Activated T-cell treated with anti-CD3 and anti-CD28 coated beads for 48 hours (primary cell): Measurements from ENCODE around the gene ALKBH2.

Experiments used
- DNase-seq: peaks from one replicate; pipeline ENCODE4 v3.0.0-alpha.2; 2020; ENCODE audit warnings: low read depth

The ALKBH2 gene

DNA sequence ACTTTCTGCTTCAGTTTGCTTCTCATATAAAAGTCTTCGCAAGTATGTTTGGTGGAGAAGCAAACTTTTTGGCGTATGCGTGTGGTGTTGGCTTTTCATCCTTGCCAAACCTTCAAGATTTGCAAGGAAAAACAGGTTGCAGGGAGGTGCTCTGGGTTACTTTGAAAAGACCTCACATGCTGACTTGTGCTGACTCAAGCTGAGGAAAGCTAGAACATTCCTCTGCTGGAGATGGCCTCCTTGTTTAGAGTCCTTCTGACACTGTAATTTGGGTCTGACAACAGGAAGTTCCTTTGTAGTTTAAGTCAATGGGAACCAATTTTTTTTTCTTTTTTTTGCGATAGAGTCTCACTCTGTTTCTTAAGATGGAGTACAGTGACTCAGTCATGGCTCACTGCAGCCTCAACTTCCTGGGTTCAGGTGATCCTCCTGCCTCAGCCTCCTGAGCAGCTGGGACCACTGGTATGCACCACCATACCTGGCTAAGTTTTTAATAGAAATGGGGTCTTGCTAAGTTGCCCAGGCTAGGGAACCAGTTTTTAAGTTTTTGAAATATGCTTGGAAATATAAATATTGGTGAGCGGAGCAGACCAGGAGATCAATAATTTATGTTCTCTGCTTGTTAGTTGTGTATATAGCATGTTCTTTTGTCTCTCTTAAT is 20.5 kb upstream of the ALKBH2 start:
- no peak for DNase-seq

DNA sequence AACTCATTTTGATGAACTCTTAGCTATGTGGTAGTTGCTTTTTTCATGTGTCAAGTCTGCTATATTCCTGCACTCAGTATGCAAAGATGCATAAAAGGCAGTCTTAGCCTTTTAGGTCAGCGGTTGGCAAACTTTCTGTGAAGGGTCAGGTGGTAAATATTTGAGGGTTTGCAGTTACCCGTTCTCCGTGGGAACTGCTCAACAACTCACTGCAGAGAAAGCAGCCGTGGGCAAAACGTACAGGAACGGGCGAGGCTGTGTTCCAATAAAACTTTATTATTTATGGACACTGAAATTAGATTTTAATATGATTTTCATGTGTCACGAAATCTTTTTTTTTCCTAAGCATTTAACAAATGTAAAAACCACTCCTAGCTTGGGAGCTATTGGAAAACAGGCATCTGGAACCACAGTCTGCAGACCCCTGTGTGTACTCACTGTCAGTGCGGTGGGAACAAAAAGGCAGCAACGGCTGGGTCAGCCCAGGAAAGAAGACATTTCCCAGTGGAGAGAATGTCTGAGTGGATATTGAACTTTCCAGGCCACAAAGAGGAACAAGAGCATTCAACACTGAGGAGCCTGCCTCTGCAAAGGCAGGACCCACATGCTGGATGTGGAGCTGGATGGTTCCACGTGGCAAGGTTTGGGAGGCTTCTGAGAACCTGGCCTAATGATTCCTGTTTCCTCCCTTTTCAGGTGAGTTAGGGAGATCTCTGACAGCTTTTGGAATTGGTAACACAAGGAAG is 19.6 kb upstream of the ALKBH2 start:
- DNase-seq, result no peak

DNA sequence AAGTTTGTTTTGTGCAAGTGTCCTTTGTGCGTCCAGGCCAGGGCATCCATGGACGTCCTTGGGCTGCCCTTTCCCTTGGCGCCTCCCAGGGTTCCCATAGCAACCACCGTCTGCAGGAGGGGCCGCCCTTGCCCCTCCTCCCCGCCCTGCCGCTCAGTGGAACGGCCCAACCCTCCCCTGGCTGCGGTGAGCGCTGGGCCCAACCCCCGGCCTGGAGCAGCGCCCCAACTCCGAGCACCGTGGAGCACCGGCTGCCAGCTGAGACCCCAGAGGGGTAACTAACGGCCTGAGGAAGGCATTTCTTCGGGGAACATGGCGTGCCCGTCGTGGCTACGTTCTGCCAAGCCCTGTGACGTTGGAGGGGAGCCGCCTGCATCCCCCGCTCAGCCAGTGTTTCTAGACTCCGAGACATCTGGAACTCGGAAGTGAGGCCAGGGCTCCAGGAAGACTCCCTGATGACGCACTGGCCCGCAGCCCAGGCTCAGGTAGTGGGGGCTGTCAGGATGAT is 17.8 kb upstream of the ALKBH2 start:
- peak; percentile 52 for DNase-seq

DNA sequence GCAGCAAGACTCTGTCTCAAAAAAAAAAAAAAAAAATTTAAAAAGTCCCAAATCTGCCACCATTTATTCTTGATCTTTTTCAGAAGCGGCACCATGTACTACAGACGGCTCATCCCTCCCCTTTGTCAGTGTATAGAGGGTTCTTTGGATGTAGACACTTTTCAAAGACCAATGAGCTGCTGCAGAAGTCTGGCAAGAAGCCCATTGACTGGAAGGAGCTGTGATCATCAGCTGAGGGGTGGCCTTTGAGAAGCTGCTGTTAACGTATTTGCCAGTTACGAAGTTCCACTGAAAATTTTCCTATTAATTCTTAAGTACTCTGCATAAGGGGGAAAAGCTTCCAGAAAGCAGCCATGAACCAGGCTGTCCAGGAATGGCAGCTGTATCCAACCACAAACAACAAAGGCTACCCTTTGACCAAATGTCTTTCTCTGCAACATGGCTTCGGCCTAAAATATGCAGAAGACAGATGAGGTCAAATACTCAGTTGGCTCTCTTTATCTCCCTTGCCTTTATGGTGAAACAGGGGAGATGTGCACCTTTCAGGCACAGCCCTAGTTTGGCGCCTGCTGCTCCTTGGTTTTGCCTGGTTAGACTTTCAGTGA is 16.6 kb upstream of the ALKBH2 start:
- DNase-seq, result no peak

DNA sequence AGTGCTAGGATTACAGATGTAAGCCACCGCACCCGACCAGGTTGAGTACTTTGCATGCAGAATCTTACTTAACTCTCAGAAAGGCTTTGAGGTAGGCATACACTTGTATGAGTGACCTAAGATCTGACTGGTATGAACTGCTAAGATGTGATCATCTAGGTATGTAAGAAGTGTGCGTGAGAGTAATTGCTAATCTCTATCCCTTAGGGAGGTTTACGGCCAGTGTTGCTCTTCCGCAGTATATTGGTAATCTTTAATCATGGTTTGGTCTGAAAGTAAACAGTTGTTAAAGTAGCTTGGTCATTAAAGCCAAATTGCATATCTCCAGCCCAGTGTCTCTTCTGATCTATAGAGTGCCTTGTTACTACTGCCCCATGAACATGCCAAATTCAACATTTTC is 11.9 kb upstream of the ALKBH2 start:
- DNase-seq, result no peak

DNA sequence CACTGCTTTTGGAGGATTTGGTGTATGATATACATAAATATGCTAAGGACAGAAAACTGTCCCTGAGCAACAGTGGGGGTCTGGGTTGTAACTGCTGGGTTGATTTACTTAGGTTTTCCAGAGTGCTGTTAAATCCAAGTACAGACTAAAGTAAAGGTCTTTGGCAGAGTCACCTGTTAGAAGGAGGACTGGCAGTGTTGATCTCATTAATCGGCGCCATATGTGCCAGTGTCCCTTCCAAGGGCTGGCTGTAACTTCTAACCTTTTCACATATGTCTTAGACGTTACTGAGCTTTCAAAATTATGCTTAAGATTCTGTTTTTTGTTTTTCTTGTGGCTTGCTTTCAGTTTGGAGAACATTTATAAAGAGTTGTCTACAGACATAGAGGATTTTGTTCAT is 9.2 kb upstream of the ALKBH2 start:
- DNase-seq, result no peak

DNA sequence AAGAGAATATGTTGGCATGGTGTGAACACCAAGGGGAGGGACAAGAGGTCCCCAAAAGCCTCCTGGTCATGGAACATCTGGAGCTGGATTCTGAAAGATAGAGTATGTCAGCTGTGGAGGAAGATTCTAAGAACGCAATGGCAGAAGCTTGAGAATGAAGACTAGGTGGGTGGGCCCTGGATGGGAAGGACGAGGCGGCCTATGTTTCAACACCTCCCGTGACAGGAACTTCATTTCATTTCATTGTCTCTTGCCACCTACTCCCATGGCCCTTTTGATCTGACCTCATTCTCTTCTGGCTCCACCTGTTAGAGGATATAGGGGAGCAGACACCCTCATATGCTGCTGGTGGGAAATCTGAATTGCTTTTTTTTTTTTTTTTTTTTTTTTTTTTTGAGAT is 7.5 kb upstream of the ALKBH2 start:
- DNase-seq, result no peak

DNA sequence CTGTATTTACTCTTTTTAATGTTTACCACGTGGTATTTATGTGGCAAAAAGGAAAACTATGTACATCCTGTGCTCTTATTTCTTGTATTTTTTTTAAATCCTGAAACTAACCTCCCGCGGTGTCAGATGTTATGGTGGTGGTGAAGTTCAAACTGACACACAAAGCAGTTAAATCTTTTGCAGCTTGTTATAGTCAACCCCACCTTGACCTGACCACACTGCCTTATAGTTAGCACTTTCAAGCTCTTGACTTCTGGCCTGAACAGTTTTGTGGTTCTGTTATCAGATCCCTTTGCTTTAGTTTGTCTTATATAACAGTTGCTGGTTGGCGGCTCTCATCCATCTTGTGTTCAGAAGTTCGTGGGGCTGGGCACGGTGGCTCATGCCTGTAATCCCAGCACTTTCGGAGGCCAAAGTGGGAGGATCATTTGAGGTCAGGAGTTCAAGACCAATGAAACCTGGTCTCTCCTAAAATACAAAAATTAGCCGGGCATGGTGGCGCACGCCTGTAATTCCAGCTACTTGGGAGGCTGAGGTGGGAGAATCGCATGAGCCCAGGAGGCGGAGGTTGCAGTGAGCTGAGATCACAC is 6.3 kb upstream of the ALKBH2 start:
- DNase-seq, result no peak

DNA sequence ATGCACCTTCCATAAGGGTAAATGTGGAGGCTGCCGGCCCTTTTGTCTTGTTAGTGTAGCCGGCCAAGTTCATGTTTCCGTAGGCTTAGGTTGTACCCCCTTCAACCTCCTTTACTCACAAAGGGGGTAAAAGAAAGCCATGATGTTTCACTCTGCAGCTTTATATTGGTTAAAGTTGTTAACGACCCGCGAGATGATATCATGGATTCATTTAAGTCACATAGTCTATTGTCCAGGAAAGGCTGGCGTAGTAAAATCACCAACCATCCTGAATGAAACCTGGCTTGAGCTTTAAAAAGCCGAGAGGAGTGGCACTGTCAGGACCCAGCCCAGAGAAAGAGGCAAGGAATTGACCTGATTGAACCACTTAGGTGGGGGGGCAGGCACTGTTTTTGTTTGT is 5.4 kb upstream of the ALKBH2 start:
- no peak for DNase-seq

DNA sequence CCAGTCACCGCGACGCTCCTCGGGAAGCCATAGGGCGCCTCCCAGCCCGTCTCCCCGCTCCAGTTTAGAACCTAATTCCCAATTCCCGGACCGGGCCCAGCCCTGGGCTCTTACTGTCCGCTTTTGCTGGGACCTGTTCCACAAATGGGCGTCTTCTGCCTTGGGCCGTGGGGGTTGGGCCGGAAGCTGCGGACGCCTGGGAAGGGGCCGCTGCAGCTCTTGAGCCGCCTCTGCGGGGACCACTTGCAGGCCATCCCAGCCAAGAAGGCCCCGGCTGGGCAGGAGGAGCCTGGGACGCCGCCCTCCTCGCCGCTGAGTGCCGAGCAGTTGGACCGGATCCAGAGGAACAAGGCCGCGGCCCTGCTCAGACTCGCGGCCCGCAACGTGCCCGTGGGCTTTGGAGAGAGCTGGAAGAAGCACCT is 4.9 kb upstream of the ALKBH2 start:
- DNase-seq, result no peak

DNA sequence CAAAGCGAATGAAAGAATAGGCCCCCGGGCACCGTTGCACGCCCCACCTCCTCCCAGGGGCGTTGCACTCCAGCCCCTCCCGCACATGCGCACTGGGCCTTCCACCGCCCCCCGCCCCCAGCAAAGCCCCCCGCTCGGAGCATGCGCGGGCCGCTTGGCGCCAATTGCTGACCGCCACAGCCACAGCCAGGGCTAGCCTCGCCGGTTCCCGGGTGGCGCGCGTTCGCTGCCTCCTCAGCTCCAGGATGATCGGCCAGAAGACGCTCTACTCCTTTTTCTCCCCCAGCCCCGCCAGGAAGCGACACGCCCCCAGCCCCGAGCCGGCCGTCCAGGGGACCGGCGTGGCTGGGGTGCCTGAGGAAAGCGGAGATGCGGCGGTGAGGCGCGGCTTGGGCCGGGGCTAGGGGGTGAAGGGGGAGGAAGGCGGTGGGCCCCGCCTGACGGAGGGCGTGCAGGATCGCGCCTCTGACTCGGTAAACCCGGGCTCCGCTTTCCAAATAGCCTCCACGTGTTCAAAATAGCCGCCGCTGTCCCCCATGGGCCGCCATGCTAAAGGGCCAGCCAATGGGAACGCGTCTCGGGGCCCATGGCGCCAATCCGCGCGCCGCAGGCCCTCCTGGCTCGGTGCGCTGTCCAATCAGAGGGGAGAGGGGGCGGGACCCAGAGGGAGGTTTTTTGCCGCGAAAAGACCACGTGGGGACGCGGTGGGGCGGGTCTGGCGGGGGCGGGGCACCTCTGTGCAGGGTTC is 4.3 kb upstream of the ALKBH2 start, which contains the start of gene UNG:
UNG (plus strand) TSS at position 163 of the 748 bp plus-strand sequence; CDS start at position 246, 83 bp downstream.
- peak; percentile 94 for DNase-seq

DNA sequence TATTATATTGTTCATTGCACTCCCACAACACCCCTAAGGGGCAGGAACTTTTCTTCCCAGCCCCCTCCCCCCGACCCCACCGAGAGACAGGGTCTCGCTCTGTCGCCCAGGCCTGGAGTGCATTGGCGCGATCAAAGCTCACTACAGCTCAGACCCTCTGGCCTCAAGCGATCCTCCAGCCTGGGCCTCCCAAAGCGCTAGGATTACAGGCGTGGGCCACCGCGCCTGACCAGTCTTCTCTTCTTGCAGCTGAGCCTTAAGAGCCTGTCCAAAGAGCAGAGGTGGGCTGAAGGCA is 3.8 kb upstream of the ALKBH2 start:
- DNase-seq, result no peak

DNA sequence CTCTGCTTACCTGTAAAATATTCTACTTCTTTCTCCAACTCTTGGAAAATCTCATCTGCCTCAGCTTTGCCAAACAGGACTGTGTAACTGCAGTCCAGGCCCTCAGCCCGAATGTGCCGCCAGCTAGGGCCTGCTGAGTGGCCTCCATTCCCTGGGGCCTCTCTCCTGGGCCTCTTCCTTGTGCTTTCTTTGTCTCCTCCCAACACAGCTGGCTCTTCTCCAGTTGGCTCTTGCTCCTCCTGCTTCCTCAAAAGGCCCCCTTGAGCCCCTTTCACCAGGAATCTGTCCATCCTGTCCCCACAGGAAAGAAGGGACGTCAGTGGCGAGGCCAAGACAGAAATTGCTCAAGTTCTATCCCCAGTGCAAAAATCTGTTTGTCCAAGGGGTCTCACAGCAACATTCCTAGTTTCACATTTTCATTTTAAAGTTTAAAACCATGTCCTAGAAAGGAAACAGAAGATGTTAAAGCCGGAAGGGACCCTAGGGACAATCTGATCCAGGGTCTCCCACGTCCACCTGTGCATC is 713 bp downstream of the ALKBH2 start:
- DNase-seq, result no peak

DNA sequence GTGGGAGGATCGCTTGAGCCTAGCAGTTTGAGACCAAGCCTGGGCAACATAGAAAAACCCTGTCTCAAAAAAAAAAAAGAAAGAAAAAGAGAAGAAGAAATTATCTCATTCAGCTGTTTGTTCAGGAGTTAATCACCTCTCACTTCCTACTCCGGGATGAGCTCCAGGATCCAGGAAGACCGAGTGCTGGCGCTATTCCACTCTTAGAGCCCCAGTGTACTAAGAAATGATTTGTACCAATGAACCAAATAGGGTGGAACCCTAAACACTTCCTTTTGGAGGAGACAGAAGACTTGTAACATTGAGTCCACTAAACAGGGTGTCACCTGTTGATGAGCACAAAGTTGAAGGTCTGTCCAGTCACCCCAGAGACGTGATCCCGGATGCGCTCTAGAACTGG is 3.6 kb downstream of the ALKBH2 start:
- DNase-seq, result no peak

DNA sequence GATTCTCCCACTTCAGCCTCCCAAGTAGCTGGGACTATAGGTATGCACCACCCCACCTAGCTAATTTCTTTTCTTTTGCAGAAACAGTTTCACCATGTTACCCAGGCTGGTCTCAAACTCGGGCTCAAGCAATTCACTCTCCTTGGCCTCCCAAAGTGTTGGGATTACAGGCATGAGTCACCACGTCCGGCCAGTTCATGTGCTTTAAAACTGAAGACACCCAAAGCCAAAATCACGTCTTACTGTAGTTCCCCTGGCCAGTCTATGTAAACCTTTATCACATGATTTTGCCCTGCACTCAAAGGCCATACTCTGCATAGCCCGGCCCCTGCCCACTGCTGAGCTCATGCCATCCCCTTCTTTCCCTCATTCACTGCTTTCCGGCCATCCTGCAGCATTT is 4.5 kb downstream of the ALKBH2 start:
- no peak for DNase-seq

DNA sequence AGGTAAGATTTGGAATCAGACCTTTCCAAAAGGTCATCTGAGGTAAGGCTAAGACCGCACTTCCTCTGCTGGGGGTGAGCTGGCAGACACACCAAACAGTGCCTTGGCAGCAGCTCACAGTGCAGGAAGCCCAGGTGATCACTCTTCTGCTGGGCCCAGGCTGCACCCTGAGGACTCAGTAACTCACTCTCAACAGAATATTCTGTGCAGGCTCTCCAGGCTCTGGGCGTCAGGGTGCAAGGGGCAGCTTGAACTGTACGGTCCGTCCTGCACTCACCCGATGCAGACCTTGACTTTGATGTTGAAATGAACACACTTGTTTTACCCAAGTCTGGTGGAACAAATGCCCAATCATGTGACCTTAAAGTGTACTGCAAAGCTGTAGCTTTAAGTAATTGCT is 6.0 kb downstream of the ALKBH2 start:
- DNase-seq, result no peak

DNA sequence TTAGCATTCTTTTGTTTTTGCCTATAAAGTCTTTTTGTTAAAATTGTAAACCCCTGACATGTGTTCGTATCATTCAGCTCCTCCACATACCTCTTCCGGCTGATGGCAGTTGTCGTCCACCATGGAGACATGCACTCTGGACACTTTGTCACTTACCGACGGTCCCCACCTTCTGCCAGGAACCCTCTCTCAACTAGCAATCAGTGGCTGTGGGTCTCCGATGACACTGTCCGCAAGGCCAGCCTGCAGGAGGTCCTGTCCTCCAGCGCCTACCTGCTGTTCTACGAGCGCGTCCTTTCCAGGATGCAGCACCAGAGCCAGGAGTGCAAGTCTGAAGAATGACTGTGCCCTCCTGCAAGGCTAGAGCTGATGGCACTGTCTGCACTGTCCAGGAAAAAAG is 7.7 kb downstream of the ALKBH2 start:
- no peak for DNase-seq

DNA sequence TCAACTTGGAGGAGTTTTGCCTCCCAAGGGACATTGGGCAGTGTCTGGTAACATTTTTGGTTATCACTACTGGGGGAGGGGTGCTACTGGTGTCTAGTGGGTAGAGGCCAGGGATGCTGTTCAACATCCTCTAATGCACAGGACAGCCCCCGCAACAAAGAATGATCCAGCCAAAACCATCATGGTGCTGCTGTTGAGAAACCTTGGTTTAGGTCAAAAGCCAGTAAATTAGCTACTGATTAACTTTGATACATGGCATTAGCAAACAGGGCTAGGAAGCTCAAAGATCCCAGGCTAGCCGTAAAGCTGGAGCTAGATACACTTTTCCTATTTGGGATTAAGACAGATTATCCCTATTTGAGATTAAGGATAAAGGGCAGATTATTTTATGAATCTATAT is 8.8 kb downstream of the ALKBH2 start:
- no peak for DNase-seq

DNA sequence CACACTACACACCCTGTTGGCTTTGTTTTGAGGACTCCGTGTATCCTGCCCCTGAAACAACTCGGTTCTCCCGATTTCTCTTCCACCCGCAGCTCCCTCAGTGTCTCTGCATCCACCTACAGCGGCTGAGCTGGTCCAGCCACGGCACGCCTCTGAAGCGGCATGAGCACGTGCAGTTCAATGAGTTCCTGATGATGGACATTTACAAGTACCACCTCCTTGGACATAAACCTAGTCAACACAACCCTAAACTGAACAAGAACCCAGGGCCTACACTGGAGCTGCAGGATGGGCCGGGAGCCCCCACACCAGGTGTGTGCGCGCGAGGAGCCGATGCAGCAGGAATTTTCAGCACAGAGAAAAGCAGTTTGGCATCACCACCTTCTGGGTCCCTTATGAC is 10.5 kb downstream of the ALKBH2 start:
- no peak for DNase-seq

DNA sequence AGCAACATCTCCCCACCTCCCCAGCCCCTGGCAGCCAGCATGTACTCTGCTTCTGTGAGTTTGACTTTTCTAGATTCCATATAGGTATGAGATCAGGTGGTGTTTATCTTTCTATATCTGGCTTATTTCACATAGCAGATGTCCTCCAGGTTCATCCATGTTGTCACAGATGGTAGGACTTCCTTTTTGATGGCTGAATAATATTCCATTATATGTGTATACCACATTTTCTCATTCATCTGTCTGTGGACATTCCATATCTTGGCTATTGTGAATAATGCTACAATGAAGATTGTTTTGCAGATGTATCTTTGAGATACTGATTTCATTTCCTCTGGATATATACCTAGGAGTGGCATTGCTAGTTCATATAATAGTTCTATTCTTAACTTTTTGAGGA is 18.4 kb downstream of the ALKBH2 start:
- no peak for DNase-seq

DNA sequence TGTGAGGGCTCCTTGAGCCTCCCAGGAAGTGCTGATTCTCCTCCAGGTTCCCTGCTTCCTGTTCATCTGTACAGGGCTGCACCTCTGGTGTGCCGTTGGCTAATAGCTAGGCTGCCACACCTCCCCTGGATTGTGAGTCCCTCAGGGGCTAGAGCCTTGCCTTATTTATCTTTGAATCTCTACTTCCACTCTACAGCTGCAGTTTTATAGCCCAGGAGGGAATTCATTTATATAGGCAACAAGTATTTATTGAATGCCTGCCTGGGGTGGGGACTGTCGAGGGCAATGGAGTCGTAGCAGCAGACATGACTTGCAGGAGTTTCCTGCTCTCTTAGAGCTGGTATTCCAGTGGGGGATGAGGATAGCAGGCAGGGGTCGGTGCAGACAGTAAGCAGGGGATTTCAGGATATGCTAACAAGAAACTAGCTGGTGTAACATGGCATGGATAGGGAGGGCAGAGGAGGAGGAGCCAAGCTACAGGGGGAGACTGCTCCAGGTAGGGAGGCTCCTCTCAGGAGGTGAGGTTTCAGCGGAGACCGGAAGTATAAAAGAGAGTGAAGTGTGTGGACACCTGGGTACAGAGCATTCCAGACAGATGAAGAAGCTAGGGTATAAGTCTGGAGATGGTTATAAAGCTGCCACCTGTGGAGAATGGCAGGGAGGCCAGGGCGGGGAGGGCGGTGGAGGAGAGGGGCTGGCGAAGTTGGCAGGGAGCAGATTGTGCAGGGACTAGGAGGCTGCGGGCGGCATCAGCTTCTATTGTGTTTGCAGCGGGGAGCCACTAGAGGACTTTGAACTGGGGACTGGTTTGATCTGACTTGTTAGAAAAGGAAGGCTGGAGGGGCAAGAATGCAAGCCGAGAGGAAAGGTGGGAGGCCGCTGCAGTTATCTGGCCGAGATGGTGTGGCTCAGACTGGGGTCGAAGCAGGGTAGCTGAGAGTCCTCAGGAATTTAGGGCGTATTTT is 23.7 kb downstream of the ALKBH2 start:
- no peak for DNase-seq
